Measurements from ENCODE around the gene CHCHD4. TPM values are rescaled to one million over a fixed set of nuclear protein-coding genes. Genes with fewer than 3 reads are reported as not detected.

CHCHD4 gene
- polyA plus RNA-seq, 1 donor (not counting 4 experiments of a cell fraction or from before 2014, with no cell fraction given): 22.1 TPM

DNA sequence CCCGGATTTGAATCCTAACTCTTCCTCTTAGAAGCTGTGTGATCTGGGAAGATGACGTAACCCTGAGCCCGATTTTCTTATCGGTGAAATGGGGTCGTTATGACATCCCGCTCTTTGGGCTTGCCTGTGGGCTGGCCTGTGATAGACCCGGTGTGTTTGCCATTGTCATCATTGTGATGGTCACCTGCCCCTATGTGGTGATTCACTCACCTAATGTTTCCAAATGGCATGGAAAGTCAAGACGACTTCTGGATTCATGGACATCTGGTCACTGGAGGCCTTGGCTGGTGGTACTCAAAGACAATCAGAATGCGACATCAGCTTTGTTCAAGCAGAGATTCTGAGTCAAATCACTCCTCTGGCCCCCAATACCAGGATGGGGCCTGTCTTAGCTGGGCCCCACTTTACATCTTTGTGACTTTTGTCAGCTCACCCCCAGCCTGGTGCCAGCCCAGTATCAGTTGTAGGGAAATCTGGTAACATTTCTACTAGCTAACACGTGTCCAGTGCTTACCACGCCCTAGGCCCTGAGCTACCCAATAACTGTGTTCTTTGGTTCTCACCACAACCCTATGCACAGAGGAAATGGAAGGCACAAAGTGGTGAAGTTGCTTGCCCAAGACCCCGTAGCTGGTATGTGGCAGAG lies 3.0 kb upstream of the CHCHD4 start:
- no peak overlapping the region for H3K4me3 ChIP-seq (ENCODE audit: control insufficient read depth in 2 of 3, extremely low read depth in 1 of 3, insufficient read depth in 2 of 3, low read depth in 1 of 3, low read length in 3 of 3)
- dilution Hi-C loops (cut with MboI; ENCODE audit: extremely low pct_ligation_motif_present, low sequenced_read_pairs): no loop called here
- no peaks in the 10 kb centered on the region for H3K27me3 ChIP-seq (ENCODE audit: control insufficient read depth, extremely low read depth, insufficient read depth, low read length)
- FAIRE-seq (no peak), DNase-seq (ENCODE audit: low read depth, low spot score) (no peak)
- H3K36me3 ChIP-seq (ENCODE audit: control insufficient read depth in 2 of 2, extremely low read depth in 1 of 2, insufficient read depth in 2 of 2, low read length in 2 of 2): peaks cover 42 to 53% of the 10 kb centered on the region in 2 experiments
- no peak overlapping the region for H3K9ac ChIP-seq (ENCODE audit: control insufficient read depth, extremely low read depth, insufficient read depth, low read length)
- H2AFZ ChIP-seq (ENCODE audit: control insufficient read depth, low read length): no peak overlapping the region
- TF ChIP-seq EZH2 (IDR thresholded peaks at IDR 0.05; ENCODE audit: low read length): no peak
- TF ChIP-seq CTCF (optimal IDR thresholded peaks at IDR 0.05 in 1 of 3, IDR thresholded peaks at IDR 0.05 in 1 of 3, conservative IDR thresholded peaks at IDR 0.05 in 1 of 3; ENCODE audit: extremely low read depth in 1 of 3, insufficient read depth in 2 of 3, low read length in 3 of 3): no peak
- H3K4me1 ChIP-seq (ENCODE audit: control insufficient read depth, extremely low read depth, insufficient read depth, low read length): peaks cover 30% of the 10 kb centered on the region
- H3K27ac ChIP-seq (ENCODE audit: control insufficient read depth, insufficient read depth, low read length): peak overlapping the region; percentile 94
- peak overlapping the region; percentile 98 for H3K4me2 ChIP-seq (ENCODE audit: control insufficient read depth, extremely low read depth, insufficient read depth, low read depth, low read length)
- no peaks in the 10 kb centered on the region for H3K9me1 ChIP-seq (ENCODE audit: control insufficient read depth, extremely low read depth, insufficient read depth, low read length)
- H4K20me1 ChIP-seq (ENCODE audit: control insufficient read depth, extremely low read depth, insufficient read depth, low read length): peaks cover 25% of the 10 kb centered on the region
- H3K9me3 ChIP-seq (ENCODE audit: control insufficient read depth, low read depth, low read length): no peaks in the 10 kb centered on the region
- peaks cover 63% of the 10 kb centered on the region for H3K79me2 ChIP-seq (ENCODE audit: control insufficient read depth, insufficient read depth, low read length)

DNA sequence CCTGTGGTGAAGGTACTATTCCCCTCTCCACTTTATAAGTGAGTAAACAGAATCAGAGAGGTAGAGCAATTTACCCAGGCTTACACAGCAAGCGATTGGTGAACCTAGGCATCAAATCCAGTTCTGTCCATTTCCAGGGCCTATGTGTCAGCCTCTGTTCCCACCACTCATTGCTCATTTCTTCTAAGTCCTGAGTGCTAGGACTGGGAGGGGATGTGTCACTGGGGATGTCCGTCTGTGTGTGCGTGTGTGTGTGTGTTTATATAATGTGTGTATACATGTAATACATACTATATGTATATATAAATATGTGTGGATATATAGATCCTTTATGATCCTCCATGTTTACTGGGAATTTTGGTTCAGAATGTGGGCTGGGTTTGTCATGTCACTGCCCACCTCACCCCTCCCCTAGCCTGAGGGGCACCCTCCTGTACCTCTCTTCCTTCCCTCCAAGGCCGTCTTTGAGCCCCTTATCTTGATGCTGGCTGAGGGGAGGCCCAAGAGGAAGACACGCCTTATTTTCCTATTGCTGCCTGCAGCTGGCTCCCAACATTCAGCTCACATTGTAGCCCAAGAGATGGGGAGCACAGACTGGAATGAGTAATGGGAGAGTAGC lies 2.3 kb upstream of the CHCHD4 start:
- no peaks in the 10 kb centered on the region for H3K9me1 ChIP-seq (ENCODE audit: control insufficient read depth, extremely low read depth, insufficient read depth, low read length)
- peak overlapping the region; percentile 96 for H3K9ac ChIP-seq (ENCODE audit: control insufficient read depth, extremely low read depth, insufficient read depth, low read length)
- TF ChIP-seq EZH2 (IDR thresholded peaks at IDR 0.05; ENCODE audit: low read length) (no peak), CTCF (optimal IDR thresholded peaks at IDR 0.05 in 1 of 3, IDR thresholded peaks at IDR 0.05 in 1 of 3, conservative IDR thresholded peaks at IDR 0.05 in 1 of 3; ENCODE audit: extremely low read depth in 1 of 3, insufficient read depth in 2 of 3, low read length in 3 of 3) (no peak)
- peaks cover 30% of the 10 kb centered on the region for H3K4me1 ChIP-seq (ENCODE audit: control insufficient read depth, extremely low read depth, insufficient read depth, low read length)
- no peak for DNase-seq (ENCODE audit: low read depth, low spot score)
- no peak overlapping the region for H2AFZ ChIP-seq (ENCODE audit: control insufficient read depth, low read length)
- H4K20me1 ChIP-seq (ENCODE audit: control insufficient read depth, extremely low read depth, insufficient read depth, low read length): peaks cover 25% of the 10 kb centered on the region
- H3K79me2 ChIP-seq (ENCODE audit: control insufficient read depth, insufficient read depth, low read length): peaks cover 65% of the 10 kb centered on the region
- peaks cover 37 to 47% of the 10 kb centered on the region in 2 experiments for H3K36me3 ChIP-seq (ENCODE audit: control insufficient read depth in 2 of 2, extremely low read depth in 1 of 2, insufficient read depth in 2 of 2, low read length in 2 of 2)
- dilution Hi-C loops (cut with MboI; ENCODE audit: extremely low pct_ligation_motif_present, low sequenced_read_pairs): no loop called here
- no peak for FAIRE-seq
- H3K9me3 ChIP-seq (ENCODE audit: control insufficient read depth, low read depth, low read length): no peaks in the 10 kb centered on the region
- peak overlapping the region; percentile 83 to 89 (median 86) for H3K4me3 ChIP-seq (ENCODE audit: control insufficient read depth in 2 of 3, extremely low read depth in 1 of 3, insufficient read depth in 2 of 3, low read depth in 1 of 3, low read length in 3 of 3)
- H3K27me3 ChIP-seq (ENCODE audit: control insufficient read depth, extremely low read depth, insufficient read depth, low read length): no peaks in the 10 kb centered on the region
- H3K27ac ChIP-seq (ENCODE audit: control insufficient read depth, insufficient read depth, low read length): peak overlapping the region; percentile 94
- peak overlapping the region; percentile 98 for H3K4me2 ChIP-seq (ENCODE audit: control insufficient read depth, extremely low read depth, insufficient read depth, low read depth, low read length)

Measured in keratinocyte (primary cell).